Suprapubic skin (tissue), 3 donors: Measurements from ENCODE around the gene IRF2BPL.

ENCODE experiments used
- EP300 ChIP-seq: sonication (generic); formaldehyde crosslinking; IDR thresholded peaks from one replicate; pipeline ENCODE4 v1.6.1; 2017; ENCODE audit warnings: antibody characterized with exemption
- TF ChIP-seq, protein P1 (sequence below), 2 donors: fragments of 200-600 bp in 1 of 2; fragments of 450-650 bp in 1 of 2; sonication (generic) in 1 of 2; IDR thresholded peaks; one replicate each; pipeline ENCODE4 v1.5.1; 2016 to 2019; ENCODE audit warnings: antibody characterized with exemption in 2 of 2, mild to moderate bottlenecking in 1 of 2, moderate library complexity in 1 of 2

- TF ChIP-seq, protein P1, sequence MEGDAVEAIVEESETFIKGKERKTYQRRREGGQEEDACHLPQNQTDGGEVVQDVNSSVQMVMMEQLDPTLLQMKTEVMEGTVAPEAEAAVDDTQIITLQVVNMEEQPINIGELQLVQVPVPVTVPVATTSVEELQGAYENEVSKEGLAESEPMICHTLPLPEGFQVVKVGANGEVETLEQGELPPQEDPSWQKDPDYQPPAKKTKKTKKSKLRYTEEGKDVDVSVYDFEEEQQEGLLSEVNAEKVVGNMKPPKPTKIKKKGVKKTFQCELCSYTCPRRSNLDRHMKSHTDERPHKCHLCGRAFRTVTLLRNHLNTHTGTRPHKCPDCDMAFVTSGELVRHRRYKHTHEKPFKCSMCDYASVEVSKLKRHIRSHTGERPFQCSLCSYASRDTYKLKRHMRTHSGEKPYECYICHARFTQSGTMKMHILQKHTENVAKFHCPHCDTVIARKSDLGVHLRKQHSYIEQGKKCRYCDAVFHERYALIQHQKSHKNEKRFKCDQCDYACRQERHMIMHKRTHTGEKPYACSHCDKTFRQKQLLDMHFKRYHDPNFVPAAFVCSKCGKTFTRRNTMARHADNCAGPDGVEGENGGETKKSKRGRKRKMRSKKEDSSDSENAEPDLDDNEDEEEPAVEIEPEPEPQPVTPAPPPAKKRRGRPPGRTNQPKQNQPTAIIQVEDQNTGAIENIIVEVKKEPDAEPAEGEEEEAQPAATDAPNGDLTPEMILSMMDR (IDR thresholded peaks at IDR 0.05) = no peak
- no peak for TF ChIP-seq EP300
Measured at GRCh38 chr14:76997257-76997970, 31.1 kb downstream of the IRF2BPL start.
